ENCODE results near the gene SRRM5.
"Not testable (repeated sequence)": the region's sequence is repeated elsewhere in the genome, so short reads cannot be mapped to it uniquely, and the experiment has no call there.

The SRRM5 gene

DNA sequence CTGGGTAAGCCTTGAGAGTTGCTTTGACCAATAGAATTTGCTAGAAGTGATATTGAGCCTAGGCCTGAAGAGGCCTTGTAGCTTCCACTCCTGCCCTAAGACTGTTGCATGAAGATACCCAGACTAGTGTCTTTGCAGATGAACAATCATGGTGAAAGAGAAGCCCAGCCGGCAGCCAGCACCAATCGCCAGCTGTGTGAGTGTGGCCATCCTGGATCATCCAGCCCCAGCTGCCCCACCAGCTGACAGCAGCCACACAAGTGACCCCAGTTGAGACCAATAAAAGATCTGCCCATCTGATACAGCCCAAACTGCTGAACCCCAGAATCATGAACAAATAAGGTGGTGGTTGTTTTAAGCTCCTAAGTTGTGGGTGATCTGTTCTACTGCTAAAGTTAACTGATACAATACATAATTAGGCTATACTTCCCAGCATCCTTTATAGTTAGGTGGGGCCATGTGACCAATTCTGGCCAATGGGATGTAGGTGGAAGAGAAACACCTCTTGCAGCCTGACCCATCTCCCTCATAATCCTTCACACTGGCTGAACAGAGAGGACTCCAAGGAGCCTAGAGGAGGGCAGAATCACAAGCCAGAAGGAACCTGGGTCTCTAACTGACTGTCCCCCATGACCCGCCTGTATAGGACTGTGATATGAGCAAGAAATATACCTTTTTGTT lies 16.9 kb downstream of the SRRM5 start:
- no peaks in the 10 kb centered on the region for H3K36me3 Mint-ChIP-seq (ENCODE audit: low read depth)
- H3K27ac Mint-ChIP-seq, result no peak overlapping the region
- peaks cover 19% of the 10 kb centered on the region for H3K4me1 Mint-ChIP-seq (ENCODE audit: low read depth)
- no peaks in the 10 kb centered on the region for H3K9me3 Mint-ChIP-seq
- H3K4me3 Mint-ChIP-seq, result no peak overlapping the region
- H3K27me3 Mint-ChIP-seq, result peaks cover 50% of the 10 kb centered on the region
- intact Hi-C loops (cut with micrococcal nuclease), result no loop called here

- intact Hi-C loops (cut with micrococcal nuclease), result no loop called here
- Mint-ChIP-seq H3K4me3 (no peak overlapping the region), H3K36me3 (ENCODE audit: low read depth) (no peaks in the 10 kb centered on the region), H3K9me3 (no peaks in the 10 kb centered on the region), H3K4me1 (ENCODE audit: low read depth) (peaks cover 12% of the 10 kb centered on the region), H3K27me3 (peaks cover 56% of the 10 kb centered on the region), H3K27ac (no peak overlapping the region)
Measured at GRCh38 chr19:43631491-43631890, 19.6 kb downstream of the SRRM5 start.

GRCh38 chr19:43633520-43633919 lies 21.6 kb downstream of the SRRM5 start:
- H3K27me3 Mint-ChIP-seq, result peaks cover 54% of the 10 kb centered on the region
- intact Hi-C loops (cut with micrococcal nuclease), result no loop called here
- no peaks in the 10 kb centered on the region for H3K36me3 Mint-ChIP-seq (ENCODE audit: low read depth)
- no peaks in the 10 kb centered on the region for H3K9me3 Mint-ChIP-seq
- no peak overlapping the region for H3K27ac Mint-ChIP-seq
- H3K4me1 Mint-ChIP-seq (ENCODE audit: low read depth), result peaks cover 7% of the 10 kb centered on the region
- no peak overlapping the region for H3K4me3 Mint-ChIP-seq

DNA sequence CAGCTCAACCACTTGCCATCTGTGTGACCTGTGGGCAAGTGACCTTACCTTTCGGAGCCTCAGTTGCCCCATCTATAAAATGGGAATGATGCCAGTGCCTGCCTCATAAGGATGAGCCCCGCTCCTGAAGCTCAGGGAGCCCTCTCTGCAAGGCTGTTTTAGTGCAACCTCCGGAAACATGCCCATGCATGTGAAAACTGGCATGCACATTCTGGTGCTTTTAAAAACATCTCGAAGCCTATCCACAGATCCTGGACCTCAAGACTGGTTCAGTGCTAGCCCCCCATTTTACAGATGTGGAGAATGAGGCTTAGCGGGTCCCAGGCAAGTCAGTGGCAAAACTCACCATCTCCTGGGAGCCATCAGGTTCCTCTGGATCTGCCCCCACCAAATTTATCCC lies 22.2 kb downstream of the SRRM5 start:
- Mint-ChIP-seq H3K27me3 (peaks cover 59% of the 10 kb centered on the region), H3K9me3 (no peaks in the 10 kb centered on the region)
- intact Hi-C loops (cut with micrococcal nuclease), result no loop called here

GRCh38 chr19:43634506-43634871 lies 22.6 kb downstream of the SRRM5 start:
- Mint-ChIP-seq H3K27me3 (peaks cover 62% of the 10 kb centered on the region), H3K36me3 (ENCODE audit: low read depth) (no peaks in the 10 kb centered on the region), H3K9me3 (no peaks in the 10 kb centered on the region), H3K4me3 (no peak overlapping the region), H3K4me1 (ENCODE audit: low read depth) (peaks cover 15% of the 10 kb centered on the region), H3K27ac (peak overlapping the region; percentile 8)
- intact Hi-C loops (cut with micrococcal nuclease), result no loop called here

More for the DNA sequence above, 22.2 kb downstream of the SRRM5 start:
- no peak overlapping the region for H3K4me3 Mint-ChIP-seq
- no peak overlapping the region for H3K27ac Mint-ChIP-seq
- H3K4me1 Mint-ChIP-seq (ENCODE audit: low read depth), result peaks cover 12% of the 10 kb centered on the region
- no peaks in the 10 kb centered on the region for H3K36me3 Mint-ChIP-seq (ENCODE audit: low read depth)

DNA sequence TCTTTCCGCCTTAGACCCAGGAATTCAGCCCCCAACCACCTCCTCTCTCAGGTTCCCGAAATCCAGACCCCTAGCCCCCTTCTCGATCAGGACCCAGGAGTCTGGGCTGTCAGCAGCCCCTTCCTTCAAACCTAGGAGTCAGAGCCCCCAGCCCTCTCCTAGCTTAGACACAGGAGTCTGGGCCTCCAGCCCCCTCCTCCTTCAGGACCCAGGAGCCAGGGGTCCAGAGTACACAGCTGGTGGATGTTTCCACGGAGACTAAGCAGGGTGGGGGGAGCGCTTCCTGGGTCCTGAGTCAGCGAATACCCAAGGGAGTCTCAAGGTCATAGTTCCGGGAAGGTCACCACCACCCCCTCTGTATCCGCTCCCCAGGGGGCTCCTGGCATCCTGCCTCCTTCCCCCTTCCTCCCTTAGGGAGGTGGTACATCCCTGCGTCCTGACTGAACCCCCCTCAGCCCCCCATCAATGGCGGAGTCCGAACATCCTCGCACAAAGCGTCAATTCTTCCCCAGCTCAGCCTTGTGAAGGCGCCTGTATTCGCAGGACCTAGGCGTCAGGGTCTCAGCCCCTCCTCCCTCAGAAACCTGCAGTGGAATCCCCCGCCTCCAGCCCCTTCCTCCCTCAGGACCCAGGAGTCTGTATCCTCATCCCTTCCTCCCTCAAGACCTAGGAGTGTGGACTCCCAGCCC lies 23.1 kb downstream of the SRRM5 start:
- Mint-ChIP-seq H3K9me3 (no peaks in the 10 kb centered on the region), H3K27ac (peak overlapping the region; percentile 8), H3K36me3 (ENCODE audit: low read depth) (no peaks in the 10 kb centered on the region), H3K4me3 (no peak overlapping the region), H3K4me1 (ENCODE audit: low read depth) (peaks cover 17% of the 10 kb centered on the region), H3K27me3 (peaks cover 64% of the 10 kb centered on the region)
- intact Hi-C loops (cut with micrococcal nuclease), result no loop called here

- H3K4me3 Mint-ChIP-seq; intact Hi-C loops (cut with micrococcal nuclease); H3K9me3 Mint-ChIP-seq; H3K36me3 Mint-ChIP-seq (ENCODE audit: low read depth): not testable (repeated sequence)
- Mint-ChIP-seq H3K27me3 (peaks cover 69% of the 10 kb centered on the region), H3K4me1 (ENCODE audit: low read depth) (peaks cover 23% of the 10 kb centered on the region), H3K27ac (peak overlapping the region; percentile 8)
Measured at GRCh38 chr19:43635561-43635940, 23.7 kb downstream of the SRRM5 start.

DNA sequence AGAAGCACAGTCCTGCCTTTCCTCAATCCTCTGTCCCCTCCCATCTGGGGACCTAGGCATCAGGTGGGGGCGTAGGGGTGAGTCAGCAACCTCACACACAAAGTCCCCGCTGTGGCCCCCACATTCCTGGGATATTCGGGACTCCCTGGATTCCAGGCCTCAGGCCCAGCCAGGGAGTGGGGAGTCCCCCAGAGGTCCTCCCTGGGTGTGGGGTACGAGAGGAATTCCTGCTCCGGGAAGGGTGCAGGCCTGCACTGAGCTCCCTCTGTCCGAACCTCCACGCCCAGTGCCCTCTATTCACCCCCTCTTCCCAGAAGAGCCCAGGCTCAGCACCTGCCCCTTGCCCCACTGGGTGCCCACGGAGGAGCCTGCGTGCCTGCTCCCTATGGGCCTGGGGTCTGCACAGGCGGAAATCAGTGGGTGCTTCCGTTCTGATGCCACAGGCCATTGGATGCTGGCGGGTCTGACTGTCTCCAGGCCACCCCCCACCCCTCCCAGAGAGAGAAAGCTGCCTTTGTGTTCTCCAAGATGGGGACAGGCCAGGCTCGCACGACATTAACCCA lies 24.3 kb downstream of the SRRM5 start:
- Mint-ChIP-seq H3K4me3 (no peak overlapping the region), H3K36me3 (ENCODE audit: low read depth) (peaks cover 2% of the 10 kb centered on the region)
- intact Hi-C loops (cut with micrococcal nuclease), result no loop called here

DNA sequence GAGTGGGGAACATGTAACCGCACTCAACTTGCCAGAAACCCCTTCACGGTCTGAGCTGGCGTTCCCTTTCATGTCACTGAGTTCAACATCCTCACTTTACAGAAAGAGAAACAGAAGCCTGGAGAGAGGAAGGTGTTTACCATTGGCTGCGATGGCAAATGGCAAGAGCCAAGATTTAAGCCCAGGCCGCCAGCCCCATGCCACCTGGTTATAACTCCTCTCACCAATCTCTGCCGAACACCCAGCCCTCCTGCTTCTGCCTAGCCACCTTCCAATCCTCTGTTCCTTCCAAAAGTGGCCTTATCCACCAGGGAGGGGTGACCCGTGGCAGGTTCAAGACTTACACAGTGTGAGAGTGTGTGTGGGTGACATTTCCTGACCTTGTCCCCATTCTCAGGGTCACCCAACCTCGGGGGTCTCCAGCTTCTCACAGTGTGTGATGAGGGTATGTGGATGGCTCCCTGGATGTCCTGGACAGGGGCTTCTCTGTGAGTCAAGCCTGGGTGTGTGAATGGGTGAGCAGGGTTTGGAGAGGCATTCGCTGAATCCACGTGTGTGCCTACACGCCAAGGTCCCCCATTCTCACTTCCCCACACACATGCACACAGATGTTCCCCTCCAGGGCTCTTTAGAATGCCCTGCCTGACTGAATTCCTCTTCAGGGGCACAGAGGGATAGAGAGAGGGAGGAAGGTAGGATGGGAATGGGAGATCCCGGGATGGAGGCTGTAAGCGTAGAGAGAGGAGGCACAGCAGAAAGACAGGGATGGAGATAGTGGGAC lies 26.5 kb downstream of the SRRM5 start:
- H3K27me3 Mint-ChIP-seq, result peaks cover 69% of the 10 kb centered on the region
- no peaks in the 10 kb centered on the region for H3K9me3 Mint-ChIP-seq
- peak overlapping the region; percentile 51 for H3K27ac Mint-ChIP-seq
- peak overlapping the region; percentile 76 for H3K4me3 Mint-ChIP-seq
- peaks cover 25% of the 10 kb centered on the region for H3K4me1 Mint-ChIP-seq (ENCODE audit: low read depth)
- peaks cover 7% of the 10 kb centered on the region for H3K36me3 Mint-ChIP-seq (ENCODE audit: low read depth)
- intact Hi-C loops (cut with micrococcal nuclease), result no loop called here

More for the DNA sequence above, 24.3 kb downstream of the SRRM5 start:
- Mint-ChIP-seq H3K27me3 (peaks cover 74% of the 10 kb centered on the region), H3K4me1 (ENCODE audit: low read depth) (peaks cover 25% of the 10 kb centered on the region), H3K9me3 (no peaks in the 10 kb centered on the region), H3K27ac (no peak overlapping the region)

GRCh38 chr19:43638995-43639518 lies 27.2 kb downstream of the SRRM5 start:
- peak overlapping the region; percentile 51 for H3K27ac Mint-ChIP-seq
- peak overlapping the region; percentile 76 for H3K4me3 Mint-ChIP-seq
- H3K4me1 Mint-ChIP-seq (ENCODE audit: low read depth), result peaks cover 25% of the 10 kb centered on the region
- H3K27me3 Mint-ChIP-seq, result peaks cover 65% of the 10 kb centered on the region
- no peaks in the 10 kb centered on the region for H3K9me3 Mint-ChIP-seq
- intact Hi-C loops (cut with micrococcal nuclease), result no loop called here
- H3K36me3 Mint-ChIP-seq (ENCODE audit: low read depth), result peaks cover 7% of the 10 kb centered on the region

DNA sequence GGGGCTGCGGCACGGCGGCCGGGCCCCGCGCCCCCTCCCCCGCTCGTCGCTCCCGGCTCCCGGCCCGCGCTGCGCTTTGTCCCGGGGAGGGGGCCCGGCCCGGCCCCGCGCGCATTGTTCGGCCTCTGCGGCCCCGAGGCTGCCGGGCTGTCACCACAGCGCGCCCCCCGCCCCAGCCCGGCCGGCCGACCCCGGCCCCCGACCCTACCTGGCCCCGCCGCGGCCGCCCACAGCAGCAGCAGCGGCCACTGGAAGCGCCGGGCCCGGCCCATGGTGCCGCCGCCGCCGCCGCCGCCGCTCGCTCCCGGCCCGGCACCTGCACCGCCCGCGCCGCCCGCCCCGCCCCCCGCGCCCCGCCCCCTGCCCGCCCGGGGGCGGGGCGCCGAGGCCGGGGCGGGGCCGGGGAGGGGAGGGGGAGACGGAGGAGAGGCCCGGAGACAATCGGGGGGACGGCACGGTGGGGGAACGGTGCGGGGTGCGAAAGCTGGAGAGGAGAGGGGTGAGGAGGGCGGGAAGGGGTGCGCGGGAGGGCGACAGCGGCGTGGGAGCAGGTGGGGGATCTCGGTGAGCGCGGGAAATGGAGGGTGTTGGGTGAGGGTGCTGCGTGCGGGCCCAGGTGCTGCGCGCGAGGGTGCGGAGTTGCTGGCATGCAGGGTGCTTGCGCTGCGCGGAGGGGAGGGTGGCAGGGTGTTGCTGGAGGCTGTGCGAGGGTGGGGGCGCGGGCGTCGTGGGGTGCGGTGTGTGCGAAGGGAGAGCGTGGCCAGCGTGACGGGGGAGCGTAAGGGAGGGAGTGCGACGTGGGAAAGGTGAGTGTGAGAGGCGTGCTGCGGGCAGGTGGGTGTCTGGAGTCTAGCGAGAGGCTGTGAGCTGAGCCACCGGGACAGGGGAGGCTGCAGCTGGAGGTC lies 27.9 kb downstream of the SRRM5 start, which contains the start of gene CADM4:
Gene CADM4, minus strand, starts transcription at position 332 of the 905 bp plus-strand sequence. Its CDS starts 60 bp downstream, at position 272.
- H3K36me3 Mint-ChIP-seq (ENCODE audit: low read depth), result peaks cover 7% of the 10 kb centered on the region
- H3K4me3 Mint-ChIP-seq, result peak within 1 kb of the TSS; percentile 76
- peaks cover 60% of the 10 kb centered on the region for H3K27me3 Mint-ChIP-seq
- no peaks in the 10 kb centered on the region for H3K9me3 Mint-ChIP-seq
- H3K27ac Mint-ChIP-seq, result peak within 1 kb of the TSS; percentile 51
- intact Hi-C loops (cut with micrococcal nuclease), result loop anchor here (10.0 kb wide), 1 partner anchor 85 kb away; no protein-coding TSS in a partner anchor
- peaks cover 25% of the 10 kb centered on the region for H3K4me1 Mint-ChIP-seq (ENCODE audit: low read depth)

GRCh38 chr19:43640424-43640757 lies 28.5 kb downstream of the SRRM5 start:
- Mint-ChIP-seq H3K36me3 (ENCODE audit: low read depth) (peaks cover 7% of the 10 kb centered on the region), H3K4me3 (peak overlapping the region; percentile 66), H3K4me1 (ENCODE audit: low read depth) (peaks cover 20% of the 10 kb centered on the region), H3K27me3 (peaks cover 54% of the 10 kb centered on the region), H3K9me3 (no peaks in the 10 kb centered on the region), H3K27ac (no peak overlapping the region)
- intact Hi-C loops (cut with micrococcal nuclease), result loop anchor here (10.0 kb wide), 1 partner anchor 86 kb away; no protein-coding TSS in a partner anchor

- Mint-ChIP-seq H3K27ac (no peak overlapping the region), H3K4me3 (no peak overlapping the region)
- intact Hi-C loops (cut with micrococcal nuclease), result loop anchor here (10.0 kb wide), 1 partner anchor 87 kb away; no protein-coding TSS in a partner anchor
Measured at GRCh38 chr19:43641333-43641732, 29.4 kb downstream of the SRRM5 start.

More at GRCh38 chr19:43641333-43641732, 29.4 kb downstream of the SRRM5 start:
- Mint-ChIP-seq H3K36me3 (ENCODE audit: low read depth) (peaks cover 14% of the 10 kb centered on the region), H3K9me3 (no peaks in the 10 kb centered on the region), H3K4me1 (ENCODE audit: low read depth) (peaks cover 19% of the 10 kb centered on the region), H3K27me3 (peaks cover 45% of the 10 kb centered on the region)
